Fibroblast of gingiva (primary cell): ENCODE measurements around the gene DAZAP1.

Source experiments
- DNase-seq: peaks from one replicate; pipeline ENCODE4 v3.0.0-alpha.2; 2011; ENCODE audit warnings: low read depth

The DAZAP1 gene

GRCh38 chr19:1459479-1459878 lies 52.1 kb downstream of the DAZAP1 start:
- no peak for DNase-seq

GRCh38 chr19:1460033-1460995 lies 52.9 kb downstream of the DAZAP1 start:
- no peak for DNase-seq

GRCh38 chr19:1461862-1462261 lies 54.5 kb downstream of the DAZAP1 start:
- DNase-seq: no peak

GRCh38 chr19:1465191-1466016 lies 58.0 kb downstream of the DAZAP1 start:
- DNase-seq: peak; percentile 45

- DNase-seq: no peak
Measured at GRCh38 chr19:1466018-1466460, 58.7 kb downstream of the DAZAP1 start.

GRCh38 chr19:1466461-1467214 lies 59.3 kb downstream of the DAZAP1 start:
- no peak for DNase-seq

GRCh38 chr19:1467215-1467489 lies 59.8 kb downstream of the DAZAP1 start:
- DNase-seq: no peak

GRCh38 chr19:1467490-1468273 lies 60.3 kb downstream of the DAZAP1 start:
- no peak for DNase-seq

- no peak for DNase-seq
Measured at GRCh38 chr19:1468274-1468820, 61.0 kb downstream of the DAZAP1 start.

- peak; percentile 23 for DNase-seq
Measured at GRCh38 chr19:1468821-1469254, 61.5 kb downstream of the DAZAP1 start.

- no peak for DNase-seq
Measured at GRCh38 chr19:1469255-1470054, 62.1 kb downstream of the DAZAP1 start.

- DNase-seq: no peak
Measured at GRCh38 chr19:1470055-1470304, 62.6 kb downstream of the DAZAP1 start.

GRCh38 chr19:1470305-1471009 lies 63.1 kb downstream of the DAZAP1 start:
- no peak for DNase-seq

- DNase-seq: no peak
Measured at GRCh38 chr19:1471010-1471514, 63.7 kb downstream of the DAZAP1 start.

GRCh38 chr19:1471515-1472160 lies 64.3 kb downstream of the DAZAP1 start:
- DNase-seq: no peak

- no peak for DNase-seq
Measured at GRCh38 chr19:1472231-1473084, 65.1 kb downstream of the DAZAP1 start.

GRCh38 chr19:1473085-1473851 lies 65.9 kb downstream of the DAZAP1 start:
- no peak for DNase-seq
